K562 (cell line): ENCODE measurements around the gene NTRK2. TPM values are rescaled to one million over a fixed set of nuclear protein-coding genes. Genes with fewer than 3 reads are reported as not detected.

Experiments used
- ATAC-seq: fragments of 200-7000 bp; cut with Tn5 transposase; 3 replicates; pipeline ENCODE4 v1.9.1; 2020; ENCODE audit warnings: moderate library complexity
- BruUV-seq: library from RNA; stranded (reverse); fragments of 400-500 nt; replicated peaks from 2 replicates; lab custom pipeline; 2021; lab: Mats Ljungman, UMichigan
- CTCF ChIA-PET: fragments of 300-600 bp; formaldehyde crosslinking; extraction: SDS; loops from one replicate; lab custom pipeline; 2021; ENCODE audit warnings: low intra/inter-chr PET ratio; lab: Yijun Ruan, JAX
- POLR2A ChIA-PET: fragments of 300-600, 350-650 bp; sonication (Branson Sonifier 250); formaldehyde crosslinking; extraction: SDS; loops from one replicate; lab custom pipeline; 2021; ENCODE audit warnings: antibody characterized with exemption, inconsistent platforms; lab: Yijun Ruan, JAX
- DNase-seq, 4 experiments: peaks; one replicate each; pipeline versions ENCODE4 v3.0.0 to v3.0.0-alpha.2; 2011 to 2018; ENCODE audit warnings: low spot score in 3 of 4, mixed read lengths in 3 of 4; ENCODE audit errors: extremely low read depth in 1 of 4
- FAIRE-seq: peaks from 2 replicates; lab custom pipeline; 2011; peaks lifted over from hg19 to GRCh38; lab: Jason Lieb, UNC
- H2AFZ ChIP-seq: 2 replicates; pipeline ENCODE4 v1.6.0; 2011; ENCODE audit warnings: low read depth, low read length, control low read depth, inconsistent platforms
- H3K27ac ChIP-seq: fragments of 200-600 bp; 3 replicates; pipeline ENCODE4 v1.8.0; 2011; ENCODE audit warnings: low read depth, mild to moderate bottlenecking, control low read depth, inconsistent platforms, low read length, moderate library complexity, mixed read lengths; ENCODE audit errors: extremely low read depth
- H3K27me3 ChIP-seq, 2 experiments: fragments of 300-600 bp in 1 of 2; 2 replicates in 1 of 2; 3 replicates in 1 of 2; pipeline versions ENCODE4 v1.6.0 to v1.8.0; 2011; ENCODE audit warnings: inconsistent platforms in 2 of 2, low read length in 2 of 2, mild to moderate bottlenecking in 1 of 2, mixed read lengths in 1 of 2, moderate library complexity in 1 of 2; ENCODE audit not compliant: control insufficient read depth in 2 of 2, insufficient read depth in 2 of 2
- H3K36me3 ChIP-seq: fragments of 300-600 bp; 3 replicates; pipeline ENCODE4 v1.8.0; 2011; ENCODE audit warnings: mild to moderate bottlenecking, low read length, inconsistent platforms; ENCODE audit not compliant: control insufficient read depth, insufficient read depth
- H3K4me1 ChIP-seq, 2 experiments: fragments of 200-600 bp in 1 of 2; replicated peaks in 1 of 2; 2 replicates in 1 of 2; 3 replicates in 1 of 2; pipeline versions ENCODE4 v1.5.1 to v1.8.0; 2011; ENCODE audit warnings: inconsistent platforms in 2 of 2, low read length in 2 of 2, mild to moderate bottlenecking in 1 of 2, mixed read lengths in 1 of 2, moderate library complexity in 1 of 2; ENCODE audit not compliant: control insufficient read depth in 2 of 2, insufficient read depth in 2 of 2
- H3K4me2 ChIP-seq: 2 replicates; pipeline ENCODE4 v1.6.1; 2011; ENCODE audit warnings: low read length, control low read depth, inconsistent platforms, mixed read lengths; ENCODE audit not compliant: insufficient read depth
- H3K4me3 ChIP-seq: fragments of 200-600 bp; sonication (generic), shearing (Covaris generic); 2 replicates; pipeline ENCODE4 v1.5.1; 2016; ENCODE audit warnings: control low read depth, inconsistent platforms
- H3K79me2 ChIP-seq: fragments of 200-600 bp; 3 replicates; pipeline ENCODE4 v1.8.0; 2011; ENCODE audit warnings: low read length, inconsistent platforms; ENCODE audit not compliant: control insufficient read depth, insufficient read depth
- H3K9ac ChIP-seq, 2 experiments: 2 replicates each; pipeline versions ENCODE4 v1.6.0 to v1.6.1; 2011; ENCODE audit warnings: low read depth in 2 of 2, low read length in 2 of 2, control low read depth in 1 of 2, inconsistent platforms in 1 of 2, mild to moderate bottlenecking in 1 of 2, mixed read lengths in 1 of 2; ENCODE audit not compliant: insufficient read depth in 1 of 2
- H3K9me1 ChIP-seq: one replicate; pipeline ENCODE4 v1.6.0; 2011; ENCODE audit warnings: inconsistent platforms, mild to moderate bottlenecking, low read length, moderate library complexity; ENCODE audit not compliant: control insufficient read depth, insufficient read depth
- H3K9me3 ChIP-seq: replicated peaks from 2 replicates; pipeline ENCODE4 v1.5.1; 2011; ENCODE audit warnings: low read depth, low read length, inconsistent platforms; ENCODE audit not compliant: control insufficient read depth, insufficient read depth
- H4K20me1 ChIP-seq: replicated peaks from 2 replicates; pipeline ENCODE4 v1.6.1; 2011; ENCODE audit warnings: low read length, inconsistent platforms, mixed read lengths; ENCODE audit not compliant: control insufficient read depth, insufficient read depth
- HDAC2 ChIP-seq: fragments of 450-650 bp; IDR thresholded peaks from 2 replicates; pipeline ENCODE4 v1.6.1; 2016; ENCODE audit warnings: mild to moderate bottlenecking
- JUNB ChIP-seq: fragments of 450-650 bp; formaldehyde crosslinking; conservative IDR thresholded peaks from 2 replicates; pipeline ENCODE4 v1.4.0; 2020; ENCODE audit warnings: mild to moderate bottlenecking
- KLF10 ChIP-seq: fragments of 250-450 bp; sonication (Bioruptor Pico); IDR thresholded peaks from 2 replicates; pipeline ENCODE4 v1.6.1; 2021; ENCODE audit warnings: matching md5 sums
- KLF13 ChIP-seq: fragments of 450-650 bp; IDR thresholded peaks from 2 replicates; pipeline ENCODE4 v1.6.1; 2016; ENCODE audit warnings: missing genetic modification characterization, low read depth, mild to moderate bottlenecking, missing compliant biosample characterization, moderate library complexity, borderline replicate concordance
- KLF6 ChIP-seq: fragments of 250-450 bp; sonication (Bioruptor Pico); IDR thresholded peaks from 2 replicates; pipeline ENCODE4 v1.4.0; 2020; ENCODE audit warnings: mild to moderate bottlenecking, moderate library complexity, borderline replicate concordance
- NBN ChIP-seq: fragments of 450-650 bp; IDR thresholded peaks from 2 replicates; pipeline ENCODE4 v1.6.1; 2016; ENCODE audit warnings: low read depth, mild to moderate bottlenecking
- PCBP1 ChIP-seq: fragments of 200-400 bp; formaldehyde crosslinking; IDR thresholded peaks from 2 replicates; pipeline ENCODE4 v1.6.1; 2018; ENCODE audit warnings: mild to moderate bottlenecking, low read depth, low read length; ENCODE audit not compliant: poor library complexity, severe bottlenecking
- SMAD3 ChIP-seq: fragments of 450-650 bp; formaldehyde crosslinking; conservative IDR thresholded peaks from 2 replicates; pipeline ENCODE4 v1.4.0; 2020; ENCODE audit warnings: mild to moderate bottlenecking
- SP1 ChIP-seq: sonication (generic); formaldehyde crosslinking; IDR thresholded peaks from 2 replicates; pipeline ENCODE4 v1.8.1; 2022; ENCODE audit warnings: mild to moderate bottlenecking, missing genetic modification reagents
- TRIM25 ChIP-seq: fragments of 450-650 bp; IDR thresholded peaks from 2 replicates; pipeline ENCODE4 v1.7.0; 2016; ENCODE audit warnings: borderline replicate concordance
- ZNF717 ChIP-seq: fragments of 250-450 bp; sonication (Bioruptor Pico); IDR thresholded peaks from 2 replicates; pipeline ENCODE4 v1.5.0; 2021
- ZZZ3 ChIP-seq: fragments of 450-650 bp; IDR thresholded peaks from 2 replicates; pipeline ENCODE4 v1.6.1; 2016; ENCODE audit warnings: antibody characterized with exemption, mild to moderate bottlenecking, moderate library complexity
- WGBS: fragments of 100-300 bp; shearing (Covaris generic); methylation state at CpG from one replicate; pipeline ENCODE4 v1.1.6; 2016; ENCODE audit warnings: low coverage, mixed read lengths; ENCODE audit not compliant: insufficient coverage; ENCODE audit errors: missing lambda C conversion rate; 5-methylcytosine and 5-hydroxymethylcytosine counted together
- in situ Hi-C: fragments of 300-500 bp; cut with MboI; formaldehyde crosslinking; loops from 4 replicates; pipeline ENCODE4 v1.15.0; 2018; ENCODE audit warnings: inconsistent platforms, mixed read lengths
- intact Hi-C: fragments of 100-400 bp; cut with micrococcal nuclease; formaldehyde crosslinking; loops from 2 replicates; pipeline ENCODE4 v1.14.2; 2022
- polyA plus RNA-seq, 8 experiments: library from polyadenylated mRNA; depleted of rRNA in 4 of 8; stranded (reverse) in 5 of 8; unstranded in 3 of 8; fragments of >200 nt; fragmentation: Nextera tagmentation in 2 of 8; fragmentation: Illumina TruSeq in 1 of 8; extraction: Ambion mirVana in 2 of 8; extraction: Trizol in 1 of 8; gene quantifications; 2 replicates each; pipeline versions ENCODE4 v1.2.1 to v1.2.3, GENCODE V29; 2011 to 2014; ENCODE audit warnings: inconsistent platforms in 1 of 8, missing spikeins in 1 of 8
- total RNA-seq, 7 experiments: library from RNA; depleted of rRNA in 6 of 7; stranded (reverse); fragments of >200 nt in 6 of 7; fragmentation: Illumina TruSeq in 2 of 7; extraction: Trizol in 2 of 7; gene quantifications; 2 replicates each; pipeline versions ENCODE4 v1.2.1 to v1.2.3, GENCODE V29; 2011 to 2021; ENCODE audit warnings: low replicate concordance in 1 of 7
- TF ChIP-seq, protein P1 (sequence below), 2 experiments: fragments of 450-650 bp; IDR thresholded peaks; 2 replicates each; pipeline ENCODE4 v1.6.1; 2016

The NTRK2 gene
- total and polyA plus RNA-seq, 9 of the 15 experiments (the other 6 are each of a cell fraction or from before 2014, with no cell fraction given): not detected

GRCh38 chr9:84691634-84692033 lies 22.1 kb downstream of the NTRK2 start:
- Histone ChIP-seq H3K4me1 (no peaks in the 10 kb centered on the region), H2AFZ (no peak overlapping the region), H4K20me1 (no peaks in the 10 kb centered on the region), H3K4me2 (no peak overlapping the region), H3K27ac (no peak overlapping the region), H3K79me2 (no peaks in the 10 kb centered on the region), H3K9me1 (no peaks in the 10 kb centered on the region), H3K9me3 (no peaks in the 10 kb centered on the region), H3K4me3 (no peak overlapping the region), H3K27me3 (no peaks in the 10 kb centered on the region), H3K9ac (no peak overlapping the region), H3K36me3 (no peaks in the 10 kb centered on the region)
- ChIA-PET POLR2A (no interaction called here), CTCF (no interaction called here)
- ATAC-seq (no peak), FAIRE-seq (no peak), DNase-seq (no peak)
- TF ChIP-seq SP1: no peak
- TF ChIP-seq SMAD3: no peak
- TF ChIP-seq ZNF717: no peak
- TF ChIP-seq ZZZ3: no peak
- TF ChIP-seq KLF13 (tag): no peak
- no peak for TF ChIP-seq HDAC2
- TF ChIP-seq TRIM25: no peak
- TF ChIP-seq KLF6: no peak
- TF ChIP-seq KLF10 (CRISPR knock-in tag): no peak
- TF ChIP-seq NBN: no peak
- no peak for TF ChIP-seq JUNB (CRISPR knock-in tag)
- no peak for TF ChIP-seq PCBP1
- TF ChIP-seq, protein P1, sequence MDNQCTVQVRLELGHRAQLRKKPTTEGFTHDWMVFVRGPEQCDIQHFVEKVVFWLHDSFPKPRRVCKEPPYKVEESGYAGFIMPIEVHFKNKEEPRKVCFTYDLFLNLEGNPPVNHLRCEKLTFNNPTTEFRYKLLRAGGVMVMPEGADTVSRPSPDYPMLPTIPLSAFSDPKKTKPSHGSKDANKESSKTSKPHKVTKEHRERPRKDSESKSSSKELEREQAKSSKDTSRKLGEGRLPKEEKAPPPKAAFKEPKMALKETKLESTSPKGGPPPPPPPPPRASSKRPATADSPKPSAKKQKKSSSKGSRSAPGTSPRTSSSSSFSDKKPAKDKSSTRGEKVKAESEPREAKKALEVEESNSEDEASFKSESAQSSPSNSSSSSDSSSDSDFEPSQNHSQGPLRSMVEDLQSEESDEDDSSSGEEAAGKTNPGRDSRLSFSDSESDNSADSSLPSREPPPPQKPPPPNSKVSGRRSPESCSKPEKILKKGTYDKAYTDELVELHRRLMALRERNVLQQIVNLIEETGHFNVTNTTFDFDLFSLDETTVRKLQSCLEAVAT (IDR thresholded peaks at IDR 0.05): no peak
- intact Hi-C loops (no loop called here), in situ Hi-C loops (no loop called here)
- BruUV-seq: no TSS peak
- 0% methylated on average over 5 of the region's 5 CpGs for WGBS
